Brain microvascular endothelial cell (primary cell): Measurements from ENCODE around the gene PAXX.

Experiments
- DNase-seq: peaks from one replicate; pipeline ENCODE4 v3.0.0-alpha.2; 2020
- H3K27ac ChIP-seq: fragments of 250-450 bp; sonication (Bioruptor Pico); 2 replicates; pipeline ENCODE4 v1.5.1; 2020; ENCODE audit warnings: mild to moderate bottlenecking, moderate library complexity
- H3K27me3 ChIP-seq: fragments of 250-450 bp; sonication (Bioruptor Pico); replicated peaks from 2 replicates; pipeline ENCODE4 v1.5.1; 2020; ENCODE audit warnings: mild to moderate bottlenecking
- H3K36me3 ChIP-seq: fragments of 250-450 bp; sonication (Bioruptor Pico); replicated peaks from 2 replicates; pipeline ENCODE4 v1.5.1; 2020; ENCODE audit warnings: mild to moderate bottlenecking
- H3K4me3 ChIP-seq: 2 replicates; pipeline ENCODE4 v1.5.1; 2011; ENCODE audit warnings: low read depth, mild to moderate bottlenecking, control low read depth, low read length, moderate library complexity
- CTCF ChIP-seq: IDR thresholded peaks from 2 replicates; pipeline ENCODE4 v1.5.1; 2011; ENCODE audit warnings: low read depth, mild to moderate bottlenecking, moderate library complexity, low read length, control low read depth, inconsistent platforms; ENCODE audit errors: missing control alignments
- in situ Hi-C: cut with HindIII; loops from 2 replicates; pipeline ENCODE4 v1.10.0; 2017; ENCODE audit warnings: low sequenced_read_pairs, low pct_ligation_motif_present

The PAXX gene

GRCh38 chr9:137038916-137039315 is 46.7 kb downstream of the PAXX start:
- TF ChIP-seq CTCF = no peak
- Histone ChIP-seq H3K27me3 (no peaks in the 10 kb centered on the region), H3K36me3 (peaks cover 15% of the 10 kb centered on the region), H3K4me3 (no peak overlapping the region), H3K27ac (no peak overlapping the region)
- no peak for DNase-seq
- in situ Hi-C loops = loop anchor here (25.0 kb wide), 2 partner anchors 102 to 227 kb away; partner anchors contain the start of genes C8G, FBXW5 and RABL6

DNA sequence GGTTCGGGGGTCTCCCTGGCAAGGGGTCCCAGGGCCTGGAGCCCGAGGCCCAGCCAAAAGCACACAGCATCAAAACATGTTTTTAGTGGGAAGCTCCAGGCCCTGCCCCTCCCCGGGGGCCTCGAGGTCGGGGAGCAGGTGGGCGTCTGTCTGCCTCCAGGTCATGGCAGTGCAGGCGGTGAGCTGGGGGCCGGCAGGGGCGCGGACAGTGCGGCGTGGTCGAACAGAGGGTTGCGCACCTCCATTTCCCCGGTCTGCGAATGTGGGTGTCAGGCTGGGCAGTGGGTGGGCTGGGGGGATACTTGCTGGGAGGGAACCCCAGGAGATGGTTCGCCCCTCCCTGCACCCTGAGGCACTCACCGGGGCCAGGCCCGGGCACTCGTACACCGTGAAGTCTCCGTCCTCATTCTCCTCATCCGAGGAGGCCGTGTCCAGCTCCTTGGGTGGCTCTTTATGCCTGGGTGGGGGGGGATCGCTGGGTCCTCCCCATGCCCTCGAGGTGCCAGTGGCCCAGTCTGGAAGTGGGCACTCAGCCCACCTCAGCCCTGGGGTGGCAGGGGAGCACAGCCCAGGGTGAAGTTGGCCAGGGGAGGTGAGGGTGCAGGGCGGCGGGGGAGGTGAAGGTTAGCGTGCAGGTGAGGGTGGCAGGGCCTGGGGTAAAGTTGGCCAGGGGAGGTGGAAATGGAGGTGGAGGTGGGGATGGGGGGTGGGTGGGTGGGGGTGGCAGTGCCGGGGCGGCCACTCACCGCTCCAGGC is 47.6 kb downstream of the PAXX start:
- in situ Hi-C loops = loop anchor here (25.0 kb wide), 2 partner anchors 102 to 227 kb away; partner anchors contain the start of genes C8G, FBXW5 and RABL6
- peaks cover 15% of the 10 kb centered on the region for H3K36me3 ChIP-seq
- DNase-seq = no peak
- no peaks in the 10 kb centered on the region for H3K27me3 ChIP-seq
- no peak for TF ChIP-seq CTCF
- no peak overlapping the region for H3K4me3 ChIP-seq
- H3K27ac ChIP-seq = no peak overlapping the region

DNA sequence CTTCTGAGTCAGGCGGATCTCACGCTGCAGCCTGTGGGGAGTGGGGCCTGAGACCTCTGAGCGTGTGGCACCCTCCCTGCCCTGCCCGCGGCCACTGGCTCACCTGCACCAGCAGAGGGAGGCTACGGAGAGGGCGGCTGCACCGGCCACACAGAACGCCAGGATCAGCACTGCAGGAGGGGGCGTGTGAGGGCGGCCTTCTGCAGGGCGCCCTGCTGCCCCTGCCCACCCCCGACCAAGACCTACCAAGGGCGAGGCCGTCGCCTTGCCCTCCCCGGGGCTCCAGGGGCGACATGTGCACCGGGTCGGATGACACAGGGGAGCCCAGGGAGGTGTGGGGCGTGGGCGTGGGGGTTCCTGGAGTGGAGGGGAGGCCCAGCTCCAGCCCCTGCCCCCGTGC is 48.3 kb downstream of the PAXX start:
- Histone ChIP-seq H3K27ac (no peak overlapping the region), H3K27me3 (no peaks in the 10 kb centered on the region), H3K36me3 (peaks cover 15% of the 10 kb centered on the region), H3K4me3 (no peak overlapping the region)
- no peak for DNase-seq
- in situ Hi-C loops = loop anchor here (25.0 kb wide), 2 partner anchors 103 to 228 kb away; partner anchors contain the start of genes C8G, FBXW5 and RABL6
- no peak for TF ChIP-seq CTCF

GRCh38 chr9:137041124-137041523 is 48.9 kb downstream of the PAXX start:
- Histone ChIP-seq H3K27me3 (no peaks in the 10 kb centered on the region), H3K4me3 (no peak overlapping the region), H3K27ac (no peak overlapping the region), H3K36me3 (peaks cover 15% of the 10 kb centered on the region)
- TF ChIP-seq CTCF = no peak
- DNase-seq = no peak
- in situ Hi-C loops = loop anchor here (25.0 kb wide), 2 partner anchors 104 to 229 kb away; partner anchors contain the start of genes C8G, FBXW5 and RABL6

- no peak overlapping the region for H3K27ac ChIP-seq
- no peak for DNase-seq
- peaks cover 15% of the 10 kb centered on the region for H3K36me3 ChIP-seq
- H3K27me3 ChIP-seq = no peaks in the 10 kb centered on the region
- no peak for TF ChIP-seq CTCF
- in situ Hi-C loops = loop anchor here (25.0 kb wide), 2 partner anchors 106 to 231 kb away; partner anchors contain the start of genes C8G, FBXW5 and RABL6
- no peak overlapping the region for H3K4me3 ChIP-seq
These were observed 50.8 kb downstream of the PAXX start for GRCh38 chr9:137042751-137043727.
